Mammary epithelial cell (primary cell): Measurements from ENCODE around the gene TLX1.

Experiments used
- EZH2 ChIP-seq: IDR thresholded peaks from 2 replicates; pipeline ENCODE4 v1.6.1; 2012; ENCODE audit warnings: low read length, inconsistent platforms, borderline replicate concordance
- TF ChIP-seq, protein P1 (sequence below), 2 donors: IDR thresholded peaks in 1 of 2; conservative IDR thresholded peaks in 1 of 2; 2 replicates each; pipeline ENCODE4 v1.5.1; 2011 to 2012; ENCODE audit warnings: inconsistent platforms in 2 of 2, low read length in 2 of 2, mild to moderate bottlenecking in 2 of 2, control low read depth in 1 of 2, low read depth in 1 of 2; ENCODE audit not compliant: insufficient read depth in 1 of 2; ENCODE audit errors: extremely low read depth in 1 of 2

DNA sequence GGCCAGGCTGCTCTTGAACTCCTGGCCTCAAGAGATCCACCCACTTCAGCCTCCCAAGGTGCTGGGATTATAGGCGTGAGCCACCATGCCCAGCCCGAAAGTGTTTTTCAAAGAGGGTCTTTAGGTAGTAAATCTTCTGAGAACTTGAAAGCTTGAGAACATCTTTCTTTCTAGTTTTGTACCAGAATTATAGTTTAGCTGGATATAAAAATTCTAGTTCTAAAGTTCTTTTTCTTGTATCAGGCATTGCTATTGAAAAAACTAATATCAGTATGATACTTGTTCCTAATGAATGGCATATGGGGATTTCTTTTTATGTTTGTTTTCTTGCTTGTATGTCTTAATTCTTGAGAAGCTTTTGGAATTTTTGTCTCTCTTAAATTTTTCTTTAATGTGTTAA, 43.2 kb downstream of the TLX1 start:
- TF ChIP-seq, protein P1, sequence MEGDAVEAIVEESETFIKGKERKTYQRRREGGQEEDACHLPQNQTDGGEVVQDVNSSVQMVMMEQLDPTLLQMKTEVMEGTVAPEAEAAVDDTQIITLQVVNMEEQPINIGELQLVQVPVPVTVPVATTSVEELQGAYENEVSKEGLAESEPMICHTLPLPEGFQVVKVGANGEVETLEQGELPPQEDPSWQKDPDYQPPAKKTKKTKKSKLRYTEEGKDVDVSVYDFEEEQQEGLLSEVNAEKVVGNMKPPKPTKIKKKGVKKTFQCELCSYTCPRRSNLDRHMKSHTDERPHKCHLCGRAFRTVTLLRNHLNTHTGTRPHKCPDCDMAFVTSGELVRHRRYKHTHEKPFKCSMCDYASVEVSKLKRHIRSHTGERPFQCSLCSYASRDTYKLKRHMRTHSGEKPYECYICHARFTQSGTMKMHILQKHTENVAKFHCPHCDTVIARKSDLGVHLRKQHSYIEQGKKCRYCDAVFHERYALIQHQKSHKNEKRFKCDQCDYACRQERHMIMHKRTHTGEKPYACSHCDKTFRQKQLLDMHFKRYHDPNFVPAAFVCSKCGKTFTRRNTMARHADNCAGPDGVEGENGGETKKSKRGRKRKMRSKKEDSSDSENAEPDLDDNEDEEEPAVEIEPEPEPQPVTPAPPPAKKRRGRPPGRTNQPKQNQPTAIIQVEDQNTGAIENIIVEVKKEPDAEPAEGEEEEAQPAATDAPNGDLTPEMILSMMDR (conservative IDR thresholded peaks at IDR 0.05 in 1 of 2, IDR thresholded peaks at IDR 0.05 in 1 of 2; ENCODE audit: extremely low read depth in 1 of 2, insufficient read depth in 1 of 2, low read depth in 1 of 2, low read length in 2 of 2): no peak
- TF ChIP-seq EZH2: no peak
